Measurements from ENCODE around the gene CCDC159.
"Not testable (repeated sequence)": the region's sequence is repeated elsewhere in the genome, so short reads cannot be mapped to it uniquely, and the experiment has no call there.

The CCDC159 gene

GRCh38 chr19:11364935-11365334 lies 18.6 kb downstream of the CCDC159 start:
- FAIRE-seq: no peak
- DNase-seq (ENCODE audit: low spot score): no peak

GRCh38 chr19:11365557-11366117 lies 19.3 kb downstream of the CCDC159 start:
- FAIRE-seq (no peak), DNase-seq (ENCODE audit: low spot score) (no peak)

- DNase-seq (ENCODE audit: low spot score) (no peak), FAIRE-seq (no peak)
These were observed 21.2 kb downstream of the CCDC159 start for GRCh38 chr19:11367528-11367927.

- no peak for DNase-seq (ENCODE audit: low spot score)
- no peak for FAIRE-seq
These were observed 24.4 kb downstream of the CCDC159 start for GRCh38 chr19:11370744-11371143.

- no peak for FAIRE-seq
- DNase-seq (ENCODE audit: low spot score): no peak
These were observed 27.0 kb downstream of the CCDC159 start for GRCh38 chr19:11373166-11373884.

- DNase-seq (ENCODE audit: low spot score) (no peak), FAIRE-seq (no peak)
These were observed 27.6 kb downstream of the CCDC159 start for GRCh38 chr19:11373885-11374432.

GRCh38 chr19:11374433-11375142 lies 28.3 kb downstream of the CCDC159 start, which contains the start of gene SWSAP1:
SWSAP1 (plus strand) TSS chr19:11374666; CDS start chr19:11374681, 15 bp downstream.
- peak; percentile 95 for FAIRE-seq
- DNase-seq (ENCODE audit: low spot score): peak; percentile 99

- FAIRE-seq: no peak
These were observed 29.0 kb downstream of the CCDC159 start for GRCh38 chr19:11375143-11375948.

GRCh38 chr19:11377237-11377636 lies 30.9 kb downstream of the CCDC159 start:
- DNase-seq (ENCODE audit: low spot score) (peak; percentile 79), FAIRE-seq (peak; percentile 80)

More at GRCh38 chr19:11375143-11375948, 29.0 kb downstream of the CCDC159 start:
- no peak for DNase-seq (ENCODE audit: low spot score)

GRCh38 chr19:11377756-11378155 lies 31.4 kb downstream of the CCDC159 start:
- FAIRE-seq (no peak), DNase-seq (ENCODE audit: low spot score) (peak; percentile 27)

GRCh38 chr19:11378319-11379189 lies 32.2 kb downstream of the CCDC159 start:
- DNase-seq (ENCODE audit: low spot score) (peak; percentile 87), FAIRE-seq (peak; percentile 63)

GRCh38 chr19:11379269-11379845 lies 33.0 kb downstream of the CCDC159 start:
- FAIRE-seq; DNase-seq (ENCODE audit: low spot score): not testable (repeated sequence)

GRCh38 chr19:11379857-11380350 lies 33.6 kb downstream of the CCDC159 start:
- DNase-seq (ENCODE audit: low spot score) (no peak), FAIRE-seq (no peak)

GRCh38 chr19:11380653-11381537 lies 34.6 kb downstream of the CCDC159 start:
- DNase-seq (ENCODE audit: low spot score): peak; percentile 95
- peak; percentile 83 for FAIRE-seq

GRCh38 chr19:11382898-11383705 lies 36.8 kb downstream of the CCDC159 start:
- DNase-seq (ENCODE audit: low spot score) (no peak), FAIRE-seq (no peak)

- DNase-seq (ENCODE audit: low spot score) (no peak), FAIRE-seq (no peak)
These were observed 37.4 kb downstream of the CCDC159 start for GRCh38 chr19:11383706-11384048.

GRCh38 chr19:11384778-11385129 lies 38.4 kb downstream of the CCDC159 start:
- FAIRE-seq (no peak), DNase-seq (ENCODE audit: low spot score) (no peak)
